H1 (cell line): Measurements from ENCODE around the gene STXBP6. TPM values are rescaled to one million over a fixed set of nuclear protein-coding genes. Genes with fewer than 3 reads are reported as not detected.

ENCODE experiments used
- CTCF ChIA-PET: fragments of 300-600 bp; sonication (Branson Sonifier 250); formaldehyde crosslinking; loops from one replicate; lab custom pipeline; 2021; ENCODE audit not compliant: partially characterized antibody; lab: Charles Lee
- POLR2A ChIA-PET: fragments of 300-600 bp; sonication (Branson Sonifier 250); formaldehyde crosslinking; loops from one replicate; lab custom pipeline; 2021; ENCODE audit warnings: inconsistent platforms; ENCODE audit not compliant: partially characterized antibody; lab: Charles Lee
- DNase-seq, 2 experiments: peaks; one replicate each; pipeline versions ENCODE4 v3.0.0 to v3.0.0-alpha.2; 2010 to 2022; ENCODE audit warnings: low spot score in 2 of 2, low read depth in 1 of 2, mixed read lengths in 1 of 2
- FAIRE-seq: peaks from 2 replicates; lab custom pipeline; 2011; peaks lifted over from hg19 to GRCh38; lab: Jason Lieb, UNC
- H2AFZ ChIP-seq: 2 replicates; pipeline ENCODE4 v1.8.1; 2012; ENCODE audit warnings: low read length, inconsistent platforms
- H2AK5ac ChIP-seq: 2 replicates; pipeline ENCODE4 v1.6.1; 2013; ENCODE audit warnings: low read depth, low read length
- H2BK120ac ChIP-seq: replicated peaks from 2 replicates; pipeline ENCODE3; 2013; ENCODE audit warnings: low read depth, low read length, inconsistent platforms
- H2BK12ac ChIP-seq: 2 replicates; pipeline ENCODE4 v1.6.1; 2013; ENCODE audit warnings: low read depth, low read length
- H2BK15ac ChIP-seq: 2 replicates; pipeline ENCODE4 v1.6.1; 2013; ENCODE audit warnings: low read length
- H2BK20ac ChIP-seq: 2 replicates; pipeline ENCODE4 v1.6.1; 2013; ENCODE audit warnings: low read length
- H2BK5ac ChIP-seq: 2 replicates; pipeline ENCODE4 v1.6.1; 2013; ENCODE audit warnings: low read depth, low read length
- H3K14ac ChIP-seq: 2 replicates; pipeline ENCODE4 v1.6.1; 2013; ENCODE audit warnings: inconsistent platforms; ENCODE audit not compliant: insufficient read length
- H3K18ac ChIP-seq: 2 replicates; pipeline ENCODE4 v1.6.1; 2013; ENCODE audit warnings: low read length; ENCODE audit errors: extremely low read depth
- H3K23ac ChIP-seq: 2 replicates; pipeline ENCODE4 v1.6.1; 2013; ENCODE audit warnings: inconsistent platforms; ENCODE audit not compliant: insufficient read length
- H3K23me2 ChIP-seq: 2 replicates; pipeline ENCODE4 v1.6.1; 2013; ENCODE audit warnings: low read depth, low read length
- H3K27ac ChIP-seq: 2 replicates; pipeline ENCODE4 v1.6.1; 2011; ENCODE audit warnings: low read depth, low read length, inconsistent platforms
- H3K27me3 ChIP-seq, 4 experiments: replicated peaks in 1 of 4; 1 replicate in 1 of 4; 2 replicates in 3 of 4; pipeline versions ENCODE4 v1.6.1 to v1.8.1; 2011 to 2013; ENCODE audit warnings: low read length in 3 of 4, mild to moderate bottlenecking in 3 of 4, inconsistent platforms in 2 of 4, mixed read lengths in 2 of 4, moderate library complexity in 1 of 4; ENCODE audit not compliant: control insufficient read depth in 3 of 4, insufficient read depth in 3 of 4; ENCODE audit errors: extremely low read depth in 1 of 4
- H3K36me3 ChIP-seq, 4 experiments: 2 replicates each; pipeline versions ENCODE4 v1.6.1 to v1.8.1; 2011 to 2013; ENCODE audit warnings: mild to moderate bottlenecking in 4 of 4, low read length in 3 of 4, moderate library complexity in 2 of 4, control low read depth in 1 of 4, inconsistent platforms in 1 of 4; ENCODE audit not compliant: insufficient read depth in 4 of 4, control insufficient read depth in 2 of 4
- H3K4ac ChIP-seq: replicated peaks from 2 replicates; pipeline ENCODE3; 2013; ENCODE audit warnings: low read length, low read depth, mixed read lengths, inconsistent platforms; ENCODE audit not compliant: insufficient read length
- H3K4me1 ChIP-seq, 4 experiments: replicated peaks in 1 of 4; 1 replicate in 1 of 4; 2 replicates in 3 of 4; pipeline versions ENCODE4 v1.6.1 to v1.8.1; 2011 to 2013; ENCODE audit warnings: low read length in 3 of 4, inconsistent platforms in 2 of 4, mixed read lengths in 1 of 4; ENCODE audit not compliant: insufficient read depth in 4 of 4, control insufficient read depth in 3 of 4
- H3K4me2 ChIP-seq, 2 experiments: 2 replicates each; pipeline versions ENCODE4 v1.6.1 to v1.8.1; 2011 to 2013; ENCODE audit warnings: low read depth in 2 of 2, low read length in 2 of 2, control low read depth in 1 of 2, inconsistent platforms in 1 of 2, mild to moderate bottlenecking in 1 of 2; ENCODE audit not compliant: insufficient read depth in 1 of 2
- H3K4me3 ChIP-seq, 4 experiments: fragments of 200-600, 300-600 bp in 1 of 4; sonication (generic), shearing (Covaris generic), sonication (Bioruptor Twin) in 1 of 4; 2 replicates each; pipeline versions ENCODE4 v1.5.1 to v1.8.1; 2011 to 2016; ENCODE audit warnings: low read length in 4 of 4, low read depth in 3 of 4, control low read depth in 2 of 4, inconsistent platforms in 2 of 4, mild to moderate bottlenecking in 2 of 4, mixed read lengths in 1 of 4, moderate library complexity in 1 of 4; ENCODE audit not compliant: insufficient read depth in 2 of 4; ENCODE audit errors: extremely low read depth in 1 of 4
- H3K56ac ChIP-seq: replicated peaks from 2 replicates; pipeline ENCODE3; 2013; ENCODE audit warnings: low read depth, mild to moderate bottlenecking, mixed read lengths, low read length, inconsistent platforms; ENCODE audit not compliant: insufficient read length
- H3K79me1 ChIP-seq: 2 replicates; pipeline ENCODE4 v1.6.1; 2013; ENCODE audit warnings: low read depth, low read length, control low read depth
- H3K79me2 ChIP-seq, 2 experiments: 2 replicates each; pipeline versions ENCODE4 v1.6.1 to v1.8.1; 2012 to 2013; ENCODE audit warnings: low read length in 2 of 2, mild to moderate bottlenecking in 2 of 2, inconsistent platforms in 1 of 2; ENCODE audit not compliant: insufficient read depth in 2 of 2, control insufficient read depth in 1 of 2
- H3K9ac ChIP-seq, 4 experiments: replicated peaks in 1 of 4; 1 replicate in 1 of 4; 2 replicates in 3 of 4; pipeline versions ENCODE4 v1.6.1 to v1.8.1; 2011 to 2013; ENCODE audit warnings: low read depth in 3 of 4, low read length in 3 of 4, control low read depth in 2 of 4, mild to moderate bottlenecking in 2 of 4, moderate library complexity in 2 of 4, inconsistent platforms in 1 of 4; ENCODE audit errors: extremely low read depth in 1 of 4
- H3K9me3 ChIP-seq, 2 experiments: 2 replicates each; pipeline versions ENCODE4 v1.6.1 to v1.8.1; 2012 to 2013; ENCODE audit warnings: mild to moderate bottlenecking in 2 of 2, moderate library complexity in 2 of 2, control low read depth in 1 of 2, inconsistent platforms in 1 of 2, low read depth in 1 of 2, low read length in 1 of 2, mixed read lengths in 1 of 2; ENCODE audit not compliant: insufficient read depth in 2 of 2
- H4K20me1 ChIP-seq, 2 experiments: replicated peaks in 1 of 2; 2 replicates each; pipeline versions ENCODE3 to v1.8.1; 2011 to 2013; ENCODE audit warnings: inconsistent platforms in 2 of 2, low read length in 2 of 2, mild to moderate bottlenecking in 1 of 2; ENCODE audit not compliant: insufficient read depth in 2 of 2, control insufficient read depth in 1 of 2
- H4K5ac ChIP-seq: 2 replicates; pipeline ENCODE4 v1.6.1; 2013; ENCODE audit warnings: low read length, low read depth, mixed read lengths, inconsistent platforms; ENCODE audit not compliant: insufficient read length
- H4K8ac ChIP-seq: 2 replicates; pipeline ENCODE4 v1.8.0; 2013; ENCODE audit warnings: mild to moderate bottlenecking, moderate library complexity, low read length, inconsistent platforms; ENCODE audit not compliant: insufficient read depth; ENCODE audit errors: extremely low read depth
- H4K91ac ChIP-seq: replicated peaks from 2 replicates; pipeline ENCODE3; 2013; ENCODE audit warnings: low read length, mixed read lengths, inconsistent platforms; ENCODE audit not compliant: insufficient read length
- CEBPB ChIP-seq: IDR thresholded peaks from 2 replicates; pipeline ENCODE4 v1.6.1; 2012; ENCODE audit warnings: low read depth, low read length
- KDM4A ChIP-seq: IDR thresholded peaks from one replicate; pipeline ENCODE4 v1.7.1; 2012; ENCODE audit warnings: low read depth, mild to moderate bottlenecking, moderate library complexity, low read length, inconsistent platforms; ENCODE audit not compliant: severe bottlenecking
- PHF8 ChIP-seq: fragments of 200-600 bp; sonication (generic); conservative IDR thresholded peaks from 2 replicates; pipeline ENCODE4 v1.7.1; 2012; ENCODE audit warnings: low read depth, mild to moderate bottlenecking, inconsistent platforms, low read length, moderate library complexity
- SIN3A ChIP-seq, 2 experiments: IDR thresholded peaks in 1 of 2; conservative IDR thresholded peaks in 1 of 2; 2 replicates each; pipeline ENCODE4 v1.6.1; 2011 to 2012; ENCODE audit warnings: low read length in 2 of 2, improper control_type of control experiment in 1 of 2, low read depth in 1 of 2, mild to moderate bottlenecking in 1 of 2
- SIX5 ChIP-seq: IDR thresholded peaks from 2 replicates; pipeline ENCODE4 v1.6.1; 2011; ENCODE audit warnings: mild to moderate bottlenecking, low read depth, low read length
- SP4 ChIP-seq: IDR thresholded peaks from 2 replicates; pipeline ENCODE4 v1.6.1; 2012; ENCODE audit warnings: low read length, inconsistent platforms
- WGBS, 2 experiments: shearing (Covaris generic) in 1 of 2; methylation state at CpG; one replicate each; pipeline versions ENCODE4 v1.1.6 to v1.1.7; 2013 to 2015; ENCODE audit warnings: low lambda C conversion rate in 2 of 2, mixed read lengths in 2 of 2, inconsistent platforms in 1 of 2, low coverage in 1 of 2, missing lambda C conversion rate in 1 of 2; ENCODE audit not compliant: insufficient replicate concordance in 2 of 2, insufficient coverage in 1 of 2, insufficient read length in 1 of 2; ENCODE audit errors: extremely low coverage in 1 of 2, missing lambda C conversion rate in 1 of 2; 5-methylcytosine and 5-hydroxymethylcytosine counted together
- polyA plus RNA-seq, 7 experiments: library from polyadenylated mRNA; depleted of rRNA in 3 of 7; stranded (reverse) in 5 of 7; unstranded in 2 of 7; fragments of >200 nt in 5 of 7; fragments of 200-250 nt in 2 of 7; gene quantifications; 1 replicate in 5 of 7; 2 replicates in 1 of 7; 4 replicates in 1 of 7; pipeline versions ENCODE4 v1.2.1 to v1.2.3, GENCODE V29; 2011 to 2013; ENCODE audit warnings: missing spikeins in 2 of 7, mixed read lengths in 2 of 7
- total RNA-seq: library from RNA; stranded (reverse); fragmentation: NEBNext Ultra II Directional; extraction: Animal tissue kit (Norgen Biotek cat#: 25700); gene quantifications from 2 replicates; pipeline ENCODE4 v1.2.1, GENCODE V29; 2021

The STXBP6 gene
- total and polyA plus RNA-seq, 2 of the 8 experiments (the other 6 are each of a cell fraction or from before 2014, with no cell fraction given): 9.4 to 18.1 TPM

GRCh38 chr14:24979725-24980239 lies 70.2 kb downstream of the STXBP6 start:
- no peaks in the 10 kb centered on the region for H4K20me1 ChIP-seq
- H2AK5ac ChIP-seq: no peak overlapping the region
- H2BK20ac ChIP-seq: no peak overlapping the region
- FAIRE-seq: no peak
- H2BK15ac ChIP-seq: no peak overlapping the region
- WGBS, 2 experiments: 98% methylated on average over 2 of the region's 2 CpGs; no CpG with 5 or more reads in 1 of the 2 experiments
- H2BK12ac ChIP-seq: no peak overlapping the region
- CTCF ChIA-PET: no interaction called here
- H3K4me3 ChIP-seq: no peak overlapping the region
- no peak overlapping the region for H3K27ac ChIP-seq
- no peak overlapping the region for H2AFZ ChIP-seq
- H3K4me1 ChIP-seq: no peaks in the 10 kb centered on the region
- TF ChIP-seq PHF8: no peak
- no peak for TF ChIP-seq SIN3A (conservative IDR thresholded peaks at IDR 0.05 in 1 of 2, IDR thresholded peaks at IDR 0.05 in 1 of 2; ENCODE audit: low read depth in 1 of 2, low read length in 2 of 2)
- no peak for TF ChIP-seq CEBPB
- TF ChIP-seq SIX5: no peak
- TF ChIP-seq KDM4A: no peak
- no peak for TF ChIP-seq SP4
- TF ChIP-seq, all 59 proteins: peak for 0
- H3K79me1 ChIP-seq: no peaks in the 10 kb centered on the region
- H3K4ac ChIP-seq: no peak overlapping the region
- H3K36me3 ChIP-seq: no peaks in the 10 kb centered on the region
- H3K18ac ChIP-seq: no peak overlapping the region
- H3K9me3 ChIP-seq: no peaks in the 10 kb centered on the region
- POLR2A ChIA-PET: no interaction called here
- no peak overlapping the region for H3K4me2 ChIP-seq
- H4K5ac ChIP-seq: no peak overlapping the region
- no peak overlapping the region for H3K9ac ChIP-seq
- no peak overlapping the region for H2BK5ac ChIP-seq
- no peak overlapping the region for H3K56ac ChIP-seq
- no peaks in the 10 kb centered on the region for H3K79me2 ChIP-seq
- H3K23me2 ChIP-seq: no peaks in the 10 kb centered on the region
- no peak overlapping the region for H2BK120ac ChIP-seq
- no peak overlapping the region for H3K23ac ChIP-seq
- no peaks in the 10 kb centered on the region for H3K27me3 ChIP-seq
- H4K91ac ChIP-seq: no peak overlapping the region
- no peak for DNase-seq
- H3K14ac ChIP-seq: no peak overlapping the region
- H4K8ac ChIP-seq: no peak overlapping the region
